Activated CD8-positive, alpha-beta memory T cell treated with anti-CD3 and anti-CD28 coated beads for 1 hour (primary cell): ENCODE results near the gene LGALS3.
"Not testable (repeated sequence)": the region's sequence is repeated elsewhere in the genome, so short reads cannot be mapped to it uniquely, and the experiment has no call there.

Experiments used
- DNase-seq, 2 donors: peaks; one replicate each; pipeline ENCODE4 v3.0.0-alpha.2; 2020; ENCODE audit warnings: low read depth in 1 of 2; ENCODE audit errors: extremely low read depth in 1 of 2

Gene LGALS3

GRCh38 chr14:55129086-55129427 is at the start of gene LGALS3:
Gene LGALS3, plus strand, starts transcription at chr14:55129252. Its CDS starts 8,122 bp downstream, at chr14:55137374.
- no peak for DNase-seq

GRCh38 chr14:55079961-55080360 is 49.1 kb upstream of the LGALS3 start:
- DNase-seq, result not testable (repeated sequence)

- no peak for DNase-seq
Measured at GRCh38 chr14:55084401-55085059, 44.5 kb upstream of the LGALS3 start.

- DNase-seq, result no peak
Measured at GRCh38 chr14:55085060-55085660, 43.9 kb upstream of the LGALS3 start.

GRCh38 chr14:55086938-55087337 is 42.1 kb upstream of the LGALS3 start:
- DNase-seq, result no peak

- DNase-seq, result no peak
Measured at GRCh38 chr14:55088356-55088755, 40.7 kb upstream of the LGALS3 start.

GRCh38 chr14:55092341-55092740 is 36.7 kb upstream of the LGALS3 start:
- DNase-seq, result no peak

- DNase-seq, result no peak
Measured at GRCh38 chr14:55094292-55095157, 34.5 kb upstream of the LGALS3 start.

GRCh38 chr14:55097881-55098560 is 31.0 kb upstream of the LGALS3 start:
- no peak for DNase-seq

GRCh38 chr14:55098561-55098898 is 30.5 kb upstream of the LGALS3 start:
- DNase-seq, result no peak

- DNase-seq, result no peak
Measured at GRCh38 chr14:55099756-55100155, 29.3 kb upstream of the LGALS3 start.

- DNase-seq, result no peak
Measured at GRCh38 chr14:55101698-55102097, 27.4 kb upstream of the LGALS3 start.

GRCh38 chr14:55102141-55102621 is 26.9 kb upstream of the LGALS3 start:
- no peak for DNase-seq

GRCh38 chr14:55103005-55103640 is 25.9 kb upstream of the LGALS3 start:
- peak; percentile 17 to 22 for DNase-seq

- DNase-seq, result no peak
Measured at GRCh38 chr14:55103971-55104954, 24.8 kb upstream of the LGALS3 start.

- no peak for DNase-seq
Measured at GRCh38 chr14:55105991-55106390, 23.1 kb upstream of the LGALS3 start.

- DNase-seq, result no peak
Measured at GRCh38 chr14:55107766-55108554, 21.1 kb upstream of the LGALS3 start.

- no peak for DNase-seq
Measured at GRCh38 chr14:55109836-55110235, 19.2 kb upstream of the LGALS3 start.
